SK-N-SH treated with all-trans-retinoic acid at 6 μM for 48 hours (cell line): ENCODE measurements around the gene HDAC10.

ENCODE experiments used
- ATAC-seq: fragments of 200-7000 bp; cut with Tn5 transposase; 3 replicates; pipeline ENCODE4 v1.9.1; 2020; ENCODE audit warnings: mild to moderate bottlenecking, moderate library complexity
- ARNTL ChIP-seq: fragments of 450-650 bp; formaldehyde crosslinking; IDR thresholded peaks from 2 replicates; pipeline ENCODE4 v1.5.0; 2020; ENCODE audit warnings: low read depth, mild to moderate bottlenecking, moderate library complexity, borderline replicate concordance
- BACH2 ChIP-seq: fragments of 250-450 bp; sonication (Bioruptor Pico); IDR thresholded peaks from 2 replicates; pipeline ENCODE4 v1.9.0; 2021; ENCODE audit warnings: mild to moderate bottlenecking, borderline replicate concordance
- CREB5 ChIP-seq: fragments of 250-450 bp; sonication (Bioruptor Pico); IDR thresholded peaks from 2 replicates; pipeline ENCODE4 v1.5.1; 2020; ENCODE audit warnings: low read depth, mild to moderate bottlenecking, moderate library complexity
- CSDC2 ChIP-seq: fragments of 250-450 bp; sonication (Bioruptor Pico); IDR thresholded peaks from 2 replicates; pipeline ENCODE4 v1.5.0; 2020; ENCODE audit warnings: mild to moderate bottlenecking, moderate library complexity
- CSRNP3 ChIP-seq: fragments of 250-450 bp; sonication (Bioruptor Pico); IDR thresholded peaks from 2 replicates; pipeline ENCODE4 v1.5.1; 2021; ENCODE audit warnings: mild to moderate bottlenecking, moderate library complexity
- ESRRG ChIP-seq: fragments of 250-450 bp; sonication (Bioruptor Pico); IDR thresholded peaks from 2 replicates; pipeline ENCODE4 v1.6.1; 2021; ENCODE audit warnings: mild to moderate bottlenecking
- GLIS3 ChIP-seq: fragments of 250-450 bp; sonication (Bioruptor Pico); IDR thresholded peaks from 2 replicates; pipeline ENCODE4 v1.5.0; 2020; ENCODE audit warnings: mild to moderate bottlenecking, moderate library complexity
- OSR1 ChIP-seq: fragments of 250-450 bp; sonication (Bioruptor Pico); IDR thresholded peaks from 2 replicates; pipeline ENCODE4 v1.8.0; 2022; ENCODE audit warnings: moderate library complexity, mild to moderate bottlenecking, inconsistent platforms
- PATZ1 ChIP-seq: fragments of 250-450 bp; sonication (Bioruptor Pico); IDR thresholded peaks from 2 replicates; pipeline ENCODE4 v1.8.0; 2020; ENCODE audit warnings: mild to moderate bottlenecking, moderate library complexity, borderline replicate concordance
- POU6F1 ChIP-seq: fragments of 250-450 bp; sonication (Bioruptor Pico); IDR thresholded peaks from 2 replicates; pipeline ENCODE4 v1.8.0; 2021; ENCODE audit warnings: low read depth, mild to moderate bottlenecking, moderate library complexity, borderline replicate concordance
- PPARA ChIP-seq: fragments of 250-450 bp; sonication (Bioruptor Pico); IDR thresholded peaks from 2 replicates; pipeline ENCODE4 v1.5.0; 2020; ENCODE audit warnings: mild to moderate bottlenecking, borderline replicate concordance
- RARB ChIP-seq: fragments of 250-450 bp; sonication (Bioruptor Pico); IDR thresholded peaks from 2 replicates; pipeline ENCODE4 v1.8.0; 2021; ENCODE audit warnings: mild to moderate bottlenecking, moderate library complexity
- SNAI2 ChIP-seq: fragments of 250-450 bp; sonication (Bioruptor Pico); IDR thresholded peaks from 2 replicates; pipeline ENCODE4 v1.5.0; 2020; ENCODE audit warnings: mild to moderate bottlenecking, moderate library complexity
- TCF4 ChIP-seq: fragments of 250-450 bp; sonication (Bioruptor Pico); IDR thresholded peaks from 2 replicates; pipeline ENCODE4 v1.8.0; 2021; ENCODE audit warnings: mild to moderate bottlenecking, moderate library complexity, borderline replicate concordance
- TOX ChIP-seq: fragments of 250-450 bp; sonication (Bioruptor Pico); IDR thresholded peaks from 2 replicates; pipeline ENCODE4 v1.8.0; 2021; ENCODE audit warnings: mild to moderate bottlenecking, moderate library complexity, borderline replicate concordance
- TSHZ2 ChIP-seq: fragments of 250-450 bp; sonication (Bioruptor Pico); IDR thresholded peaks from 2 replicates; pipeline ENCODE4 v1.5.0; 2020; ENCODE audit warnings: mild to moderate bottlenecking, moderate library complexity
- ZC3H10 ChIP-seq: fragments of 250-450 bp; sonication (Bioruptor Pico); IDR thresholded peaks from 2 replicates; pipeline ENCODE4 v1.5.1; 2021; ENCODE audit warnings: mild to moderate bottlenecking, moderate library complexity
- ZFP30 ChIP-seq: fragments of 450-650 bp; formaldehyde crosslinking; IDR thresholded peaks from 2 replicates; pipeline ENCODE4 v1.5.0; 2022; ENCODE audit warnings: mild to moderate bottlenecking, moderate library complexity
- ZNF565 ChIP-seq: fragments of 450-650 bp; formaldehyde crosslinking; conservative IDR thresholded peaks from 2 replicates; pipeline ENCODE4 v1.5.0; 2020; ENCODE audit warnings: low read depth, mild to moderate bottlenecking, moderate library complexity
- ZNF70 ChIP-seq: fragments of 450-650 bp; formaldehyde crosslinking; IDR thresholded peaks from 2 replicates; pipeline ENCODE4 v1.5.0; 2020; ENCODE audit warnings: mild to moderate bottlenecking, moderate library complexity
- ZNF8 ChIP-seq: fragments of 450-650 bp; formaldehyde crosslinking; IDR thresholded peaks from 2 replicates; pipeline ENCODE4 v1.5.0; 2020; ENCODE audit warnings: mild to moderate bottlenecking, moderate library complexity

The HDAC10 gene

GRCh38 chr22:50198624-50199017, 52.4 kb downstream of the HDAC10 start:
- no peak for ATAC-seq
- TF ChIP-seq ESRRG (CRISPR knock-in tag) (no peak), ZFP30 (no peak), CSDC2 (CRISPR knock-in tag) (no peak)

GRCh38 chr22:50197856-50198623, 53.0 kb downstream of the HDAC10 start:
- no peak for TF ChIP-seq ESRRG (CRISPR knock-in tag)
- TF ChIP-seq ZNF8 (CRISPR knock-in tag): no peak
- no peak for TF ChIP-seq PATZ1 (CRISPR knock-in tag)
- no peak for TF ChIP-seq TOX
- no peak for TF ChIP-seq POU6F1
- no peak for TF ChIP-seq ZC3H10 (CRISPR knock-in tag)
- TF ChIP-seq ZNF70 (CRISPR knock-in tag): no peak
- ATAC-seq: no peak

GRCh38 chr22:50197000-50197800, 53.9 kb downstream of the HDAC10 start:
- no peak for ATAC-seq
- TF ChIP-seq ZNF8 (CRISPR knock-in tag) (no peak), ZNF70 (CRISPR knock-in tag) (no peak), PPARA (CRISPR knock-in tag) (no peak), POU6F1 (no peak), CSDC2 (CRISPR knock-in tag) (no peak), GLIS3 (no peak), BACH2 (CRISPR knock-in tag) (no peak), OSR1 (CRISPR knock-in tag) (no peak), SNAI2 (CRISPR knock-in tag) (no peak), TCF4 (no peak), ZNF565 (no peak), TOX (no peak), PATZ1 (CRISPR knock-in tag) (no peak), RARB (CRISPR knock-in tag) (no peak), CREB5 (CRISPR knock-in tag) (no peak), CSRNP3 (CRISPR knock-in tag) (no peak), ARNTL (CRISPR knock-in tag) (no peak), TSHZ2 (no peak)
